ENCODE results near the gene PRKACA. TPM values are rescaled to one million over a fixed set of nuclear protein-coding genes. Genes with fewer than 3 reads are reported as not detected.
"Not testable (repeated sequence)": the region's sequence is repeated elsewhere in the genome, so short reads cannot be mapped to it uniquely, and the experiment has no call there.

PRKACA gene
- total and polyA plus RNA-seq, 9 donors = 33.3 to 280 (median 201) TPM

DNA sequence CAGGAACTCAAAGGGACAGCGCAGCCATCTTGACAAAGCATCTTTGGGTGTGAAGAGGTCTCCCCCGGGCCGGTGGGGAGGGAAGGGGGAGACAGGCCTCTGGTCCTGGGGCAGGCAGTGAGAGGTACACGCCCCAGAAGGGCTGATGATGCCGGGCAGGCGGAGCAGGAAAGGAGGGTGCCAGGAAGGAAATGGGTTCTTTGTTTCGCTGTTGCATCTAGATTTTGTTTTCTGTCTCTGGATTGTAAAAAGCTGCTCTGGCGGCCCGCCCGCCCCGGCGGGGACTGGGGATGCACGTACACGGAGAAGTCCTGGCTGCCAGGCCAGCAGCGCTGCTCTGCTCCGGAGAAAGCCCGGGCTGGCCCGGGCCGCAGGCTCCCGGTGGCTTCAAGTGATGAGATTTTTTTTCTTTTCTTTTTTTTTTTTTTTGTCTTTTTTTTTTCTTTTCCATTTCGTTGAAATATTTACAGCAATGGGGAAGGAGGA is 32.0 kb upstream of the PRKACA start:
- Histone ChIP-seq H3K27me3 (no peaks in the 10 kb centered on the region), H3K9me3 (no peaks in the 10 kb centered on the region), H3K27ac (peak overlapping the region; percentile 7 to 57), H3K4me3 (no peak overlapping the region), H3K4me1 (ENCODE audit: insufficient read depth) (no peaks in the 10 kb centered on the region), H3K36me3 (no peaks in the 10 kb centered on the region)
- intact Hi-C loops (cut with DNase I) = loop anchor here (5.0 to 10.0 kb wide), 4 partner anchors 198 to 335 kb away; partner anchors contain the start of gene PTGER1 (in 1 of the 4)
- 8 to 11% (median 9%) methylated on average over 21 of the region's 21 CpGs for WGBS, 3 donors
- TF ChIP-seq CTCF (IDR thresholded peaks at IDR 0.05) = no peak
- no peak for TF ChIP-seq POLR2A (IDR thresholded peaks at IDR 0.05)
- TF ChIP-seq EP300 (IDR thresholded peaks at IDR 0.05) = no peak
- peak; percentile 70 to 85 (median 76) for DNase-seq

- TF ChIP-seq CTCF (IDR thresholded peaks at IDR 0.05) (no peak), EP300 (IDR thresholded peaks at IDR 0.05) (no peak), POLR2A (IDR thresholded peaks at IDR 0.05) (no peak)
- no peaks in the 10 kb centered on the region for H3K27me3 ChIP-seq
- no peaks in the 10 kb centered on the region for H3K9me3 ChIP-seq
- H3K4me3 ChIP-seq = no peak overlapping the region
- intact Hi-C loops (cut with DNase I) = loop anchor here (5.0 to 10.0 kb wide), 4 partner anchors 198 to 336 kb away; partner anchors contain the start of gene PTGER1 (in 1 of the 4)
- WGBS, 3 donors = 63 to 66% (median 65%) methylated on average over 13 of the region's 13 CpGs
- no peaks in the 10 kb centered on the region for H3K4me1 ChIP-seq (ENCODE audit: insufficient read depth)
- H3K27ac ChIP-seq = peak overlapping the region; percentile 7 to 57
- H3K36me3 ChIP-seq = no peaks in the 10 kb centered on the region
- no peak for DNase-seq
Measured at GRCh38 chr19:14148751-14149410, 31.3 kb upstream of the PRKACA start.

DNA sequence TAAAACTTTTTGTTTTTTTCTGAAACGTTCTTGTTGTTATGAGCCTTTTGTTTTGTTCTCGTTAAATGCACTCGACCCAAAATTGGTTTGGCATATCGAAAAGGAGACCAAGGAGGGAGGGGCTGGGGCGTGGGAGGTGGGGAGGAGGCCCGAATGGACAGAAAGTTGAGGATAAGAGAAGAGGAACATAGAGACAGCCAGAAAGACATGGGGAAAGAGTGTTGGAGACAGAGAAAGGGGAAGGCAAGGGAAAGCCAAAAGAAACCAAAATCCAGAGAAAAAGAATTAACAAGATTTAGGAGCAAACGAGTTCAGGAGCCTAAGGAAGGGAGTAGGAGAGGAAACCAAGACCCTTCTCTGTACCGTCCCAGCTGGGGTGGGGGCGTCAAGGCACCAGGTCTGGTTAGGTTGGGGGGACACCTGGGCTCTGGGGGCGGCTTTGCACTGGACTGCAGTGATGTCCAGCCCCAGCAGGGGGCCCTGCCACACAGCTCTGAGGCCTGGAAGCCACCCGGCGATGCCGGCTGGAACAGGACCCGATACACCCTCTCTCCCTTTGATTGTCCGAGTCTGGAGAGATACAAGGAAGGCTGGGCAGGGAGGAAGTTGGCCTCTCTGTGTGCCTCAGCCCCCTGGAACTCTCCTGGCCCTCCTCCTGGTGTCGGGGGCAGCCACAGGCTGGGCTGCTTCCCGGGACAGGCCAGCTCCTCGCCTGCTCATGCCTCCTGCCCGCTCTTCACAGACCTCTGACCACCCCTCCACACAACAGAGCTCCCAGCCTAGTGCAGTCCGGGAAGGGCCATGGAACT is 30.4 kb upstream of the PRKACA start:
- no peak overlapping the region for H3K27ac ChIP-seq
- 12 to 15% (median 13%) methylated on average over 20 of the region's 20 CpGs for WGBS, 3 donors
- TF ChIP-seq EP300 (IDR thresholded peaks at IDR 0.05) (no peak), CTCF (IDR thresholded peaks at IDR 0.05) (peak; percentile 58 to 86 (median 77))
- no peaks in the 10 kb centered on the region for H3K36me3 ChIP-seq
- H3K27me3 ChIP-seq = no peaks in the 10 kb centered on the region
- intact Hi-C loops (cut with DNase I) = loop anchor here (5.0 to 10.0 kb wide), 4 partner anchors 199 to 337 kb away; partner anchors contain the start of gene PTGER1 (in 1 of the 4)
- H3K4me1 ChIP-seq (ENCODE audit: insufficient read depth) = no peaks in the 10 kb centered on the region
- no peak overlapping the region for H3K4me3 ChIP-seq
- DNase-seq = peak; percentile 69 to 83 (median 76)
- H3K9me3 ChIP-seq = no peaks in the 10 kb centered on the region

- WGBS, 3 donors = 41 to 44% (median 42%) methylated on average over 7 of the region's 7 CpGs
- no peaks in the 10 kb centered on the region for H3K27me3 ChIP-seq
- TF ChIP-seq CTCF (IDR thresholded peaks at IDR 0.05) (no peak), POLR2A (IDR thresholded peaks at IDR 0.05) (no peak), EP300 (IDR thresholded peaks at IDR 0.05) (no peak)
- H3K9me3 ChIP-seq = no peaks in the 10 kb centered on the region
- H3K27ac ChIP-seq = no peak overlapping the region
- intact Hi-C loops (cut with DNase I) = loop anchor here (5.0 to 10.0 kb wide), 4 partner anchors 200 to 338 kb away; partner anchors contain the start of gene PTGER1 (in 1 of the 4)
- DNase-seq = no peak
- no peak overlapping the region for H3K4me3 ChIP-seq
- no peaks in the 10 kb centered on the region for H3K4me1 ChIP-seq (ENCODE audit: insufficient read depth)
- no peaks in the 10 kb centered on the region for H3K36me3 ChIP-seq
Measured at GRCh38 chr19:14146789-14147216, 29.2 kb upstream of the PRKACA start.

DNA sequence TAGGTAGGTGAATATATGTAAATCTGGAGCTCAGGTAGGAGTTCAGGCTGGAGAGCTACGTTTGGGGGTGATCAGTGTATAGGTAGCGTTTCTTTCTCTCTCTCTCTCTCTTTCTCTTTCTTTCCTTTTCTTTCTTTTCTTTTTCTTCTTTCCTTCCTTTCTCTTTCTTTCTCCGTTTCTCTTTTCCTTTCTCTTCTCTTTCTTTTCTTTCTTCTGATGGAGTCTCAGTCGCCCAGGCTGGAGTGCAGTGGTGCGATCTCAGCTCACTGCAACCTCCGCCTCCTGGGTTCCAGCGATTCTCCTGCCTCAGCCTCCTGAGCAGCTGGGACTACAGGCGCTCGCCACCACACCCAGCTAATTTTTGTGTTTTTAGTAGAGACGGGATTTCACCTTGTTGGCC is 28.6 kb upstream of the PRKACA start:
- intact Hi-C loops (cut with DNase I) = loop anchor here (5.0 to 10.0 kb wide), 4 partner anchors 201 to 339 kb away; partner anchors contain the start of gene PTGER1 (in 1 of the 4)
- not testable (repeated sequence) for H3K4me1 ChIP-seq (ENCODE audit: insufficient read depth); H3K27me3 ChIP-seq; H3K4me3 ChIP-seq; H3K9me3 ChIP-seq; DNase-seq; H3K27ac ChIP-seq; H3K36me3 ChIP-seq
- WGBS, 3 donors = 90 to 92% (median 92%) methylated on average over 10 of the region's 10 CpGs
